T1000 (cell line): ENCODE data around the gene CRY1.

Source experiments
- DNase-seq: peaks from one replicate; lab custom pipeline; 2025; ENCODE audit warnings: mixed read lengths; lab: John Stamatoyannopoulos, UW

CRY1 gene

GRCh38 chr12:107093417-107094182, at the start of gene CRY1:
TSS of gene CRY1 (minus strand) at chr12:107093549. CDS start at chr12:107092961, 588 bp downstream.
- peak; percentile 96 for DNase-seq

GRCh38 chr12:107139787-107140186, 46.4 kb upstream of the CRY1 start:
- no peak for DNase-seq

GRCh38 chr12:107138990-107139389, 45.6 kb upstream of the CRY1 start:
- DNase-seq: no peak

GRCh38 chr12:107135177-107135576, 41.8 kb upstream of the CRY1 start:
- no peak for DNase-seq

GRCh38 chr12:107134558-107134957, 41.2 kb upstream of the CRY1 start:
- no peak for DNase-seq

GRCh38 chr12:107133462-107133861, 40.1 kb upstream of the CRY1 start:
- no peak for DNase-seq

- peak; percentile 15 for DNase-seq
These were observed 38.7 kb upstream of the CRY1 start for GRCh38 chr12:107131832-107132616.

- no peak for DNase-seq
These were observed 37.7 kb upstream of the CRY1 start for GRCh38 chr12:107130830-107131611.

GRCh38 chr12:107129315-107129930, 36.1 kb upstream of the CRY1 start:
- DNase-seq: no peak

GRCh38 chr12:107127482-107128430, 34.4 kb upstream of the CRY1 start:
- DNase-seq: no peak

- DNase-seq: no peak
These were observed 33.6 kb upstream of the CRY1 start for GRCh38 chr12:107126796-107127481.

- DNase-seq: no peak
These were observed 32.5 kb upstream of the CRY1 start for GRCh38 chr12:107125833-107126232.

- DNase-seq: no peak
These were observed 29.2 kb upstream of the CRY1 start for GRCh38 chr12:107122452-107122958.

- no peak for DNase-seq
These were observed 25.7 kb upstream of the CRY1 start for GRCh38 chr12:107119091-107119490.

- no peak for DNase-seq
These were observed 25.3 kb upstream of the CRY1 start for GRCh38 chr12:107118624-107119023.

- DNase-seq: no peak
These were observed 21.8 kb upstream of the CRY1 start for GRCh38 chr12:107115119-107115518.

- DNase-seq: no peak
These were observed 18.0 kb upstream of the CRY1 start for GRCh38 chr12:107111314-107111713.

- DNase-seq: no peak
These were observed 16.7 kb upstream of the CRY1 start for GRCh38 chr12:107109726-107110719.

- no peak for DNase-seq
These were observed 15.7 kb upstream of the CRY1 start for GRCh38 chr12:107108995-107109508.
